LHCN-M2 (cell line): ENCODE measurements around the gene TNFRSF12A. TPM values are rescaled to one million over a fixed set of nuclear protein-coding genes. Genes with fewer than 3 reads are reported as not detected.
"Not testable (repeated sequence)": the region's sequence is repeated elsewhere in the genome, so short reads cannot be mapped to it uniquely, and the experiment has no call there.

Source experiments
- DNase-seq: peaks from one replicate; pipeline ENCODE4 v3.0.0-alpha.2; 2012; ENCODE audit warnings: low read depth
- total RNA-seq: library from RNA; depleted of rRNA; stranded (reverse); fragments of >200 nt; gene quantifications from 2 replicates; pipeline ENCODE4 v1.2.3, GENCODE V29; 2014

The TNFRSF12A gene
- total RNA-seq, 1 experiment from 2014 or later, result 574 TPM

- DNase-seq, result no peak
Observed at GRCh38 chr16:3047387-3047720, 27.2 kb downstream of the TNFRSF12A start.

- no peak for DNase-seq
Observed at GRCh38 chr16:3049921-3050481, 29.8 kb downstream of the TNFRSF12A start.

- no peak for DNase-seq
Observed at GRCh38 chr16:3050487-3050886, 30.3 kb downstream of the TNFRSF12A start.

- no peak for DNase-seq
Observed at GRCh38 chr16:3051009-3051408, 30.8 kb downstream of the TNFRSF12A start.

- DNase-seq, result no peak
Observed at GRCh38 chr16:3051494-3051893, 31.3 kb downstream of the TNFRSF12A start.

GRCh38 chr16:3052571-3053329, 32.6 kb downstream of the TNFRSF12A start:
- not testable (repeated sequence) for DNase-seq

- DNase-seq, result not testable (repeated sequence)
Observed at GRCh38 chr16:3053330-3053710, 33.2 kb downstream of the TNFRSF12A start.

GRCh38 chr16:3054965-3055733, 35.0 kb downstream of the TNFRSF12A start:
- no peak for DNase-seq

GRCh38 chr16:3055734-3056115, 35.6 kb downstream of the TNFRSF12A start:
- DNase-seq, result not testable (repeated sequence)

GRCh38 chr16:3056336-3057180, 36.4 kb downstream of the TNFRSF12A start:
- DNase-seq, result no peak

GRCh38 chr16:3057181-3058138, 37.3 kb downstream of the TNFRSF12A start:
- DNase-seq, result no peak

- peak; percentile 21 for DNase-seq
Observed at GRCh38 chr16:3058139-3059030, 38.2 kb downstream of the TNFRSF12A start.

GRCh38 chr16:3059041-3059722, 39.0 kb downstream of the TNFRSF12A start:
- peak; percentile 79 for DNase-seq

GRCh38 chr16:3059723-3060242, 39.6 kb downstream of the TNFRSF12A start:
- DNase-seq, result no peak

- DNase-seq, result peak; percentile 55
Observed at GRCh38 chr16:3060339-3061127, 40.4 kb downstream of the TNFRSF12A start.

GRCh38 chr16:3062553-3062952, 42.4 kb downstream of the TNFRSF12A start:
- no peak for DNase-seq

GRCh38 chr16:3063625-3064386, 43.6 kb downstream of the TNFRSF12A start:
- DNase-seq, result no peak
